ENCODE measurements around the gene LILRA2. TPM values are rescaled to one million over a fixed set of nuclear protein-coding genes. Genes with fewer than 3 reads are reported as not detected.
A peak's percentile ranks its signal among the peaks of the same experiment; 100 is the strongest.

Gene LILRA2
- total RNA-seq, 1 donor from 2014 or later = not detected

- TF ChIP-seq CTCF (IDR thresholded peaks at IDR 0.05; ENCODE audit: insufficient read depth, low read length, severe bottlenecking) = no peak
- no peak for FAIRE-seq
- H3K4me3 ChIP-seq (ENCODE audit: low read depth, low read length) = no peak overlapping the region
- no peaks in the 10 kb centered on the region for H3K27me3 ChIP-seq (ENCODE audit: control insufficient read depth, insufficient read depth, low read length)
- H3K36me3 ChIP-seq (ENCODE audit: control insufficient read depth, insufficient read depth, low read length) = no peaks in the 10 kb centered on the region
- no peak for DNase-seq (ENCODE audit: low read depth)
Observed at GRCh38 chr19:54534156-54534555, 39.4 kb upstream of the LILRA2 start.

GRCh38 chr19:54535601-54536000, 38.0 kb upstream of the LILRA2 start:
- no peaks in the 10 kb centered on the region for H3K27me3 ChIP-seq (ENCODE audit: control insufficient read depth, insufficient read depth, low read length)
- FAIRE-seq = peak; percentile 13

GRCh38 chr19:54536956-54537355, 36.6 kb upstream of the LILRA2 start:
- H3K36me3 ChIP-seq (ENCODE audit: control insufficient read depth, insufficient read depth, low read length) = no peaks in the 10 kb centered on the region
- no peak for TF ChIP-seq CTCF (IDR thresholded peaks at IDR 0.05; ENCODE audit: insufficient read depth, low read length, severe bottlenecking)
- H3K27me3 ChIP-seq (ENCODE audit: control insufficient read depth, insufficient read depth, low read length) = no peaks in the 10 kb centered on the region
- DNase-seq (ENCODE audit: low read depth) (no peak), FAIRE-seq (no peak)
- H3K4me3 ChIP-seq (ENCODE audit: low read depth, low read length) = no peak overlapping the region

More at GRCh38 chr19:54535601-54536000, 38.0 kb upstream of the LILRA2 start:
- no peak for DNase-seq (ENCODE audit: low read depth)
- Histone ChIP-seq H3K36me3 (ENCODE audit: control insufficient read depth, insufficient read depth, low read length) (no peaks in the 10 kb centered on the region), H3K4me3 (ENCODE audit: low read depth, low read length) (no peak overlapping the region)
- TF ChIP-seq CTCF (IDR thresholded peaks at IDR 0.05; ENCODE audit: insufficient read depth, low read length, severe bottlenecking) = no peak

GRCh38 chr19:54541712-54542111, 31.9 kb upstream of the LILRA2 start:
- DNase-seq (ENCODE audit: low read depth) = no peak
- H3K4me3 ChIP-seq (ENCODE audit: low read depth, low read length) = no peak overlapping the region
- no peak for TF ChIP-seq CTCF (IDR thresholded peaks at IDR 0.05; ENCODE audit: insufficient read depth, low read length, severe bottlenecking)
- no peaks in the 10 kb centered on the region for H3K27me3 ChIP-seq (ENCODE audit: control insufficient read depth, insufficient read depth, low read length)
- no peak for FAIRE-seq
- H3K36me3 ChIP-seq (ENCODE audit: control insufficient read depth, insufficient read depth, low read length) = no peaks in the 10 kb centered on the region

- no peak for TF ChIP-seq CTCF (IDR thresholded peaks at IDR 0.05; ENCODE audit: insufficient read depth, low read length, severe bottlenecking)
- no peak for DNase-seq (ENCODE audit: low read depth)
- no peak for FAIRE-seq
- Histone ChIP-seq H3K27me3 (ENCODE audit: control insufficient read depth, insufficient read depth, low read length) (no peaks in the 10 kb centered on the region), H3K4me3 (ENCODE audit: low read depth, low read length) (no peak overlapping the region), H3K36me3 (ENCODE audit: control insufficient read depth, insufficient read depth, low read length) (no peaks in the 10 kb centered on the region)
Observed at GRCh38 chr19:54548806-54549205, 24.8 kb upstream of the LILRA2 start.

- H3K36me3 ChIP-seq (ENCODE audit: control insufficient read depth, insufficient read depth, low read length) = no peaks in the 10 kb centered on the region
- DNase-seq (ENCODE audit: low read depth) (no peak), FAIRE-seq (peak; percentile 43)
- H3K27me3 ChIP-seq (ENCODE audit: control insufficient read depth, insufficient read depth, low read length) = no peaks in the 10 kb centered on the region
- no peak for TF ChIP-seq CTCF (IDR thresholded peaks at IDR 0.05; ENCODE audit: insufficient read depth, low read length, severe bottlenecking)
- no peak overlapping the region for H3K4me3 ChIP-seq (ENCODE audit: low read depth, low read length)
Observed at GRCh38 chr19:54549224-54549623, 24.4 kb upstream of the LILRA2 start.

All from bronchial epithelial cell (primary cell).